HEK293 (cell line): ENCODE data around the gene CDK14.

Source experiments
- ZNF175 ChIP-seq: fragments of 450-650 bp; formaldehyde crosslinking; IDR thresholded peaks from 2 replicates; pipeline ENCODE4 v1.5.1; 2016; ENCODE audit warnings: missing biosample characterization, missing genetic modification characterization
- ZNF274 ChIP-seq, 2 experiments: fragments of 200-500 bp in 1 of 2; fragments of 450-650 bp in 1 of 2; sonication (Bioruptor generic) in 1 of 2; formaldehyde crosslinking in 1 of 2; IDR thresholded peaks; 2 replicates each; pipeline versions ENCODE4 v1.5.1 to v1.6.1; 2014 to 2016; ENCODE audit warnings: borderline replicate concordance in 1 of 2, inconsistent platforms in 1 of 2, low read length in 1 of 2, missing biosample characterization in 1 of 2, missing genetic modification characterization in 1 of 2
- TF ChIP-seq, protein P1 (sequence below): fragments of 450-650 bp; formaldehyde crosslinking; IDR thresholded peaks from 2 replicates; pipeline ENCODE4 v1.5.1; 2016; ENCODE audit warnings: missing biosample characterization, missing genetic modification characterization
- TF ChIP-seq, protein P2 (sequence below): fragments of 450-650 bp; formaldehyde crosslinking; IDR thresholded peaks from 2 replicates; pipeline ENCODE4 v1.5.1; 2016; ENCODE audit warnings: missing biosample characterization, missing genetic modification characterization

- TF ChIP-seq ZNF175 (no peak), ZNF274 (IDR thresholded peaks at IDR 0.05; ENCODE audit: low read length) (no peak), ZNF274 (tag by site-specific recombination; IDR thresholded peaks at IDR 0.05; ENCODE audit: borderline replicate concordance) (no peak)
- TF ChIP-seq, protein P1, sequence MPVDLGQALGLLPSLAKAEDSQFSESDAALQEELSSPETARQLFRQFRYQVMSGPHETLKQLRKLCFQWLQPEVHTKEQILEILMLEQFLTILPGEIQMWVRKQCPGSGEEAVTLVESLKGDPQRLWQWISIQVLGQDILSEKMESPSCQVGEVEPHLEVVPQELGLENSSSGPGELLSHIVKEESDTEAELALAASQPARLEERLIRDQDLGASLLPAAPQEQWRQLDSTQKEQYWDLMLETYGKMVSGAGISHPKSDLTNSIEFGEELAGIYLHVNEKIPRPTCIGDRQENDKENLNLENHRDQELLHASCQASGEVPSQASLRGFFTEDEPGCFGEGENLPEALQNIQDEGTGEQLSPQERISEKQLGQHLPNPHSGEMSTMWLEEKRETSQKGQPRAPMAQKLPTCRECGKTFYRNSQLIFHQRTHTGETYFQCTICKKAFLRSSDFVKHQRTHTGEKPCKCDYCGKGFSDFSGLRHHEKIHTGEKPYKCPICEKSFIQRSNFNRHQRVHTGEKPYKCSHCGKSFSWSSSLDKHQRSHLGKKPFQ (tag by site-specific recombination): no peak
- TF ChIP-seq, protein P2, sequence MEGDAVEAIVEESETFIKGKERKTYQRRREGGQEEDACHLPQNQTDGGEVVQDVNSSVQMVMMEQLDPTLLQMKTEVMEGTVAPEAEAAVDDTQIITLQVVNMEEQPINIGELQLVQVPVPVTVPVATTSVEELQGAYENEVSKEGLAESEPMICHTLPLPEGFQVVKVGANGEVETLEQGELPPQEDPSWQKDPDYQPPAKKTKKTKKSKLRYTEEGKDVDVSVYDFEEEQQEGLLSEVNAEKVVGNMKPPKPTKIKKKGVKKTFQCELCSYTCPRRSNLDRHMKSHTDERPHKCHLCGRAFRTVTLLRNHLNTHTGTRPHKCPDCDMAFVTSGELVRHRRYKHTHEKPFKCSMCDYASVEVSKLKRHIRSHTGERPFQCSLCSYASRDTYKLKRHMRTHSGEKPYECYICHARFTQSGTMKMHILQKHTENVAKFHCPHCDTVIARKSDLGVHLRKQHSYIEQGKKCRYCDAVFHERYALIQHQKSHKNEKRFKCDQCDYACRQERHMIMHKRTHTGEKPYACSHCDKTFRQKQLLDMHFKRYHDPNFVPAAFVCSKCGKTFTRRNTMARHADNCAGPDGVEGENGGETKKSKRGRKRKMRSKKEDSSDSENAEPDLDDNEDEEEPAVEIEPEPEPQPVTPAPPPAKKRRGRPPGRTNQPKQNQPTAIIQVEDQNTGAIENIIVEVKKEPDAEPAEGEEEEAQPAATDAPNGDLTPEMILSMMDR (tag by site-specific recombination): no peak
These were observed 94.2 kb downstream of the CDK14 start for GRCh38 chr7:90690159-90690858.
